ENCODE data around the gene OR2V1.
A peak's percentile ranks its signal among the peaks of the same experiment; 100 is the strongest.
"Not testable (repeated sequence)": the region's sequence is repeated elsewhere in the genome, so short reads cannot be mapped to it uniquely, and the experiment has no call there.

The OR2V1 gene

DNA sequence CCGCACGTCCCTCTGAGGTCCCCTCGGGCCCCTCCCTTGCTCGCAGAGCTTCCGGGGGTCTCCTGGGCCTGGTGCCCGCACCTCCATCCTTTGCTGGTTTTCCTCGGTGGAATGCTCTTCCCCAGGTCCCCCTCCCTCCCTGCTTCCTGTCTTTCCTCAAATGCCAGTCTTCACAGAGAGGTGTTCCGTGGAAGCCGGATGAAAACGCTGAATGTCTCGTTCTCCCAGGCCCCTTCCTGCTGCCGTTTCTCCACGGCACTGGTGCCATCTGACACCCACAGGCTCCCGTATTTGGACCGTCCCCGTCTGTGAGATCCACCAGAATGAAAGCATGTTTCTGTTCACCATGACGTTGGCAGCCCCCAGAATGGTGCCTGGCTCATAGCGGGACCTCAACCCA lies 4.1 kb downstream of the OR2V1 start:
- DNase-seq: no peak

DNA sequence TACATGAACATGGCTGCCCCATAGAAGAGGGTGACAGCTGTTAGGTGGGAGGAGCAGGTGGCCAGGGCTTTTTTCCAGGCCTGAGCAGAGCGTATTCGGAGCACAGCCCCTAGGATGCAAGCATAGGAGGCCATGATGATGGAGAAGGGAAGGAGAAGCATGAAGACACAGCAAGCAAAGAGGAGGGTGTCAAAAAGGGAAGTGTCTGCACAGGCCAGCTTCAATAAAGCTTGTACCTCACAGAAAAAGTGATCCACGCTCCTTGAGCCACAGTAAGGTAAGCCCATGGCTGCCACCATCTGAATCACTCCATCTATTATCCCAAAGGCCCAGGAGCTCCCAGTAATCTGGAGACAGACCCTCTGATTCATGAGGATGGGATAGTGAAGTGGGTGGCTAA lies 6.4 kb downstream of the OR2V1 start:
- no peak for DNase-seq

DNA sequence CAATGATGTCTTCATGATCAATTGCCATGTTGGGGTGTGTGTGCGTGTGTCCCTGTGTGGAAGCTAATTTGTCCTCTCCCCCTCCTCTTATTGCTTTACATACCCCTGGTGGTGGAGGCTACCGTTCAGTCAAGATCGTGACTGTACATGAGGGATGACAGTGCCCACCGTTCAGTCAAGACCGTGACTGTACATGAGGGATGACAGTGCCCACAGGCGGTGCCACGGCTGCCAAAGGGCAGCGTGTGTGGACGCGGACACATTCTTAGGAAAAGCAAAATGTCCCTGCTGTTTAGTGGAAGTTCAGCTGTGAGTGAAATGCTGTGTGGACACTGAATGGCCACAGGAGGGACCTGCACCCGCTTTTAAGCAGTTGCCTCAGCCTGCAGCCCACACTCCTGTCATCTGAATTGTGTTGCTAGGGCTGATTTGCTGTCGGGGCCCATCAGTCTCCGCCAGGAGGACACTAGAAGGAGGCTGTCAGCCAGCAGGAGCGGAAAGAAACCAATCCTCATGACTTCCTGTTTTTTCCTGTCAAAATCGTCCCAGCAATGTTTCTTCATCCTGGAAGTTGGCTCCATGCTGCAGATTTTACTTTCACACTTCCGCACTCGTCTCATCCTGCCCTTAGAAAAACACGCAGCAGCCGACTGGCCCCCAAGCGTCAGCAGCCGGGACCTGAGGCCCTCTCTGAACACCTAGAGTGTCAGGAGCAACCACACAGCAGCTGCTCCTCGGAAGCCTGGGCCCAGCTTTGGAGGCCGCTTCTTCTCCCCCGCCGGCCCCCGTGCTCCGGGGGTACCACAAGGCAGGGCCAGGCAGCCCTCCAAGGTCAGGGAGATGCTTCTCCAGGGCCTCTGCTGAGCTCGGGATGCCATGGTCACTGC lies 9.1 kb downstream of the OR2V1 start:
- DNase-seq: no peak

DNA sequence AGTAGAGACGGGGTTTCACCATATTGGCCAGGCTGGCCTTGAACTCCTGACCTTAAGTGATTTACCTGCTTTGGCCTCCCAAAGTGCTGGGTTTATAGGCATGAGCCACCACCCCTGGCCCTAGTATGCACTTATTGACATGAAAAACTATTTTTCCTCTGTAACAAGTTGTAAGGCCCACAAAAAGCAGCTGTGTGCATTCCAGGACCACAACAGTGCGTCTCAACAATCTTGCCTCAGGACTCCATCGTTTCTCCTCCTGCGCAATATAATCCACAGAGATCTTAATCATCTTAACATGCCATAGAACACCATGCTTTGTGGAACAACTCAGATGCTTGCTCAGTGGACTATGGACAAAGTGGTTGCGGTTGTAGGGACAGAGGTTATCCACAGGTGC lies 10.2 kb downstream of the OR2V1 start:
- no peak for DNase-seq

DNA sequence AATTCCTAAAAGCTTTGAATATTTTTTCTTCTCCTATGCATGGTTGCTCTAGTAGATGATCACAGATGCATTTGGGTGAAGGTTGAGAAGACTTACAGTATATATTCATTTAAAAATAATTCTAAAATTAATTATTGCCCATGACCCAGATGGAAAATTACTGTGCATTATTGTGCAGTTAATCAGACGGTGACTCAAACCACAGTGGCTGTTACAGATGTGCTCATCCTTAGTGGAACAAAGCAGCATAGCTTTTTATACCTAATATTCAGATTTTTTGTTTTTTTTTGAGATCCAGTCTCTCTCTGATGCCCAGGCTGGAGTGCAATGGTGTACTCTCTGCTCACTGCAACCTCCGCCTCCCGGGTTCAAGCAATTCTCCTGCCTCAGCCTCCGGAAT lies 10.7 kb downstream of the OR2V1 start:
- no peak for DNase-seq

DNA sequence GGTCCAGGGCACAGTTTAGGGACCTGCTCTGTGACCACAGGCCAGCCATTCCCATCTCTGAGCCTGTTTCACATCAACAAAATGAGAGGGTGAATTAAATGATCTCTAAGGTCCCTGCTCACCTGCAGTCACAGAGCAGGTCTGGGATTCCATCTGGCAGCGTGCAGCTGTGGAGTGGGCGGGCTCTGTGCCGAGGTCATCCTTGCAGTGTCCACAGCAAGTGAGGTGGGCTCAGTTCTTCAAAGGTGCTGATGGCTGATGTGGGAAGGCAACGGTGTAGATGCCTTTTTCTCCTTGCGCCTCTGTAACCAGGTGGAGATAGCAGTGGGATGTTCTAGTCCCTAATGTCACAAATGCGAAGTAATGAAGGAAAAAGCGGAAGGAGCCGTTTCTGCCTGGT lies 11.9 kb downstream of the OR2V1 start:
- DNase-seq: no peak

DNA sequence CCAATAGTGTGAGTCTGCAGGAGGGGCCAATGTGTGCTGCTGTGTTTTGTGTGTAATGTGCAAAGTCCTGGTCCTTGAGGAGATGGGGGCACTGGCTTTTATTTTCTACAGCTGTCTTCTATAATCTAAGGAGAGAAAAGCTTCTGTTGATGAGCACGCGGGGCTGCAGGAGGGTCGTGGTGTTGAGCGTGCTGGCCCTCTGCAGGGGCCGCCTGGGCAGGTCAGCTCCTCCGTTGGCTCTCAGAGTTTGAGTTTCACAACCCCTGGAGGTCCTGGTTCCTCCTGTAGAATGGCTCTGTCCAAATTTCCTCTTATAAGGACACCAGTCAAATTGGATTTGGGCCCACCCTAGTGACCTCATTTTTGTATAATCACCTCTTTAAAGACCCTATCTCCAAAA lies 12.6 kb downstream of the OR2V1 start:
- no peak for DNase-seq

DNA sequence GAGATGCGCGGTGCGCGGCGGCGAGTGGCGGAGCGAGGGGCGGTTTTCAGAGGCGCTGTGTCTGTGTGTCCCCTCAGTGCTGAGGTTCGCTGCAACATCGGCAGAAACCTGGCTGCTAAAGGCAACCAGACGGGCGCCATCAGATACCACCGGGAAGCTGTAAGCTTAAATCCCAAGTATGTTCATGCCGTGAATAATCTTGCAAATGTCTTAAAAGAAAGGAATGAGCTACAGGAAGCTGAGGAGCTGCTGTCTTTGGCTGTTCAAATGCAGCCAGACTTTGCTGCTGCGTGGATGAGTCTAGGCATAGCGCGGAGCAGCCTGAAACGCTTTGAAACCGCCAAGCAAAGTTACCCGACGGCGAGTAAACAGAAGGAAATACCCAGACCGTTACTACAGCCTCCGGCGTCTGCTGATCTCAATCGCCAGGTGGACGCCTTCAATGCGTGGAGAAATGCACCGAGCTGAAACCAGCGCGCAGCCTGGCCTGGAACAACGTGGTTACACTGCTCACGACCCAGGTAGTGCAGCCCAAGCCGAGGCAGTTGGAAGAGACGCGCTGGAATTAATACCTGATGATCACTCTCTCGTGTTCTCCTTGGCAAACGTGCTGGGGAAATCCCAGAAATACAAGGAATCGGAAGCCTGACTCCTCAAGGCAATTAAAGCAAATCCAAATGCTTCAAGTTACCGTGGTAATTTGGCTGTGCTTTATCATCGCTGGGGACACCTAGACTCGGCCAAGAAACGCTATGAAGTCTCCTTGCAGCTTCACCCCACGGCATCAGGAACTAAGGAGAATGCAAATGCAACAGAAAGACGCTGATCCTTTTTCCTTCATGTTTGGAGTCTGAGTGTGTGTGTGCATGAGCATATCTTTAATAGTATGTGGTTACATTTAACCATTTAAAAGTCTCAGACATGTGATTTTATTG lies 15.9 kb downstream of the OR2V1 start:
- no peak for DNase-seq

DNA sequence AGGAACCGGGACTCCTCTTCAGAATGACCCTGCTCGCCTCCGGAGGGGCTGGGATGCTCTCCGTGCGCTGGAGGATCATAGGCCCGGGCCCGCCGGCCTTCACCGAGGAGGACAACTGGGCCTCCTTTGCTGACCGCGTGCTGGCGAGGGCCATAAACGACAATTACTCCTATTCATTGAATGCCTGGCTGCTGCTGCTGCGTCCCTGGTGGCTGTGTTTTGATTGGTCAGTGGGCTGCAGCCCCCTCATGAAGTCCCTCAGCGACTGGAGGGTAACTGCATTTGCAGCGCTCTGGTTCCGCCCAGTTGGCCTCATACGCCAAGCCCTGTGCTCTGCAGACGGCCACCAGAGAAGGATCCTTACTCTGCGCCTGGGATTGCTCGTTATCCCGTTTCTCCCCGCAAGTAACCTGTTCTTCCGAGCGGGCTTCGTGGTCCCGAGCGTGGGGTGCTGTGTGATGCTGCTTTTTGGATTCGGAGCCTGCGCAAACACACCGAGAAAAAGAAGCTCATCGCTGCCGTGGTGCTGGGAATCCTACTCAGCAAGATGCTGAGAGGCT lies 16.6 kb downstream of the OR2V1 start:
- DNase-seq: no peak

DNA sequence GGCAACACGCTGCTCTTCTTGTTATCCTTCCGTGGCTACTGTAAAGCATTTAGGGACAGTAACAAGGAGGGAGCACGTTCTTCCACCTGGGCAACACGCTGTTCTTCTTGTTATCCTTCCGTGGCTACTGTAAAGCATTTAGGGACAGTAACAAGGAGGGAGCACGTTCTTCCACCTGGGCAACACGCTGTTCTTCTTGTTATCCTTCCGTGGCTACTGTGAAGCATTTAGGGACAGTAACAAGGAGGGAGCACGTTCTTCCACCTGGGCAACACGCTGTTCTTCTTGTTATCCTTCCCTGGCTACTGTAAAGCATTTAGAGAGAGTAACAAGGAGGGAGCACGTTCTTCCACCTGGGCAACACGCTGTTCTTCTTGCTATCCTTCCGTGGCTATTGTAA lies 17.4 kb downstream of the OR2V1 start:
- DNase-seq: not testable (repeated sequence)

DNA sequence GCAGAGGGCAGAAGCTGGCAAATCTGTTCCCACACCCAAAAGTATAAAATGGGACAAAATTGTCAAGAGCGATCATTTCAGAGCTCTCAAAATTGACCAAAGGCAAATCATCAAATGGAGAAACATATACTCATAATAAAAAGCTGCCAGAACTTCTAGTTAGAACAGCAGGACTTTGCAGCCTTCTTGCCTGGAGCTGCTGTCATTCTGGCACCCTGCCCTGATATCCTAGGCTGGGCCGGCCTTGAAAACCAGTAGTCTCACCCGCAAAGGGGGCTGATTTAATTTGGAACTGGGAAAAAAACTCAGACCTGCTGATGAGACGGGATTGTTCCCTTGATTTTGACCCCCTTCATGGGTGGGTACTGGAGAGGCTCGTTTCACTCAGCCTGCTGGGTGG lies 18.5 kb downstream of the OR2V1 start:
- no peak for DNase-seq

DNA sequence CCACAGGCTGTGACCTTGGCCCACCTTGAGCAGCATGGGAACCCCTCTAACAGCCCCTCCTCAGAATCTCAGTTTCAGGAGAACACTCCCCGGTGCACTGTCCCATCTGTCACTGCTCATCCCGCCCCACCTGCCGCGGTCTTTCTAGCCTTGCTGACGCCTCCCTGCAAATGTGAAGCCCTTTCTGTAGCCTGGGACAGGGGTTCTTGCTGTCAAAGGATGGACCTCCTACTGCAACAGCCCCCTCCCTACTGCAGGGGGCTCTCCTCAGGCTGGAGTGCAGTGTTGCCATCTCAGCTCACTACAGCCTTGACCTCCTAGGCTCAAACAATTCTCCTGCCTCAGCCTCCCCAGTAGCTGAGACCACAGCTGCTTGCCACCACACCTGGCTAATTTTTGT lies 20.0 kb downstream of the OR2V1 start:
- no peak for DNase-seq

DNA sequence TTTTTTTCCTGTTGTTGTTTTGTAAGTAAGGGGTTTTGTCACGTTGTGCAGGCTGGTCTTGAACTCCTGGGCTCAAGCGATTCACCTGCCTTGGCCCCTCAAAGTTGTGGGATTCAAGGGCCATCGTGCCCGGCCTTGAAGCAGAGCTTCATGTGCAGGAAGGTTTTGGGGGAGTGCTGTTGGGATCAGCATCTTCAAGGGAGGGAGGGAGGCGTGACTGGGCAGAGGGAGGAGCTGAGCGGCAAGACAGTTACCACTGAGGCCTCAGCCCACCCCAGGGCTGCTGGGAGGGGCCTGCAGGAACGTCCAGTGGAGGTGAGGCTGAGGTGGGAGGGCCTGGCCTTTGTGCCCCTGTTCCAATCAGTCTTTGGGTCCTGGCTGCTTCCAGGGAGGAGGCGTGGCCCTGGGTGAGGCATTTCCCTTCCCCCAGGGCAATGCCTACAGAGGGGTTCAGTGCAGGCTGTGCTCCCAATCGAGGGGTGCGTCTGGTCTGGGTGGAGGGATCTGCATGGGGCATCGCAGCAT lies 21.4 kb downstream of the OR2V1 start:
- no peak for DNase-seq

DNA sequence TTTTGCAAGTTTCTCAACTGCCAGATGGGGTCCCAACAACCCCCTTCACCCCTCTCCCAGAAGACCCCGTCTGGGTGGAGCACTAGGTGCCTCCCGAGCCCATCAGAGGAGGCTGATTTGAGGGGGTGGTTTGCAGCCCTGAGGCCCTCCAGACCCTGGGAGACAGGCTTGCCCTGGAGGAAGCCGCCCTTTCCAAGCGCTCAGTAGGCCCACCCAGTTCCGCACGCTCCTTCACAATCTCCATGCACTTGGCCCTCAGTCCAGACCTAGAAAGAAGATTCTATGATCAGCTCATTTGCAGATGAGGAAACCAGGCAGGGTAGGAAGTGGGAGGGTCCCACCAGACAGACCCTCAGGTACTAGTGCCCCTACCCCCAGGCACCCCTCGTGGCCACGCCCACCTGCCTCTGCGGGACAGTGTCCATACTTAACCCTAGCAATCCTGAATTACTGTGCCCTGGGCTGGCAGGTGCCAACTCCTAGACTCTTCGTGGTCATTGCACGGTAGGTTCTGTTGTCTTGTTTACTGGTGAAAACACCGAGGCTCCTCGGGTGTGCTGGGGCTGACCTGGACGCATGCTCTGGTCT lies 22.3 kb downstream of the OR2V1 start:
- DNase-seq: no peak

DNA sequence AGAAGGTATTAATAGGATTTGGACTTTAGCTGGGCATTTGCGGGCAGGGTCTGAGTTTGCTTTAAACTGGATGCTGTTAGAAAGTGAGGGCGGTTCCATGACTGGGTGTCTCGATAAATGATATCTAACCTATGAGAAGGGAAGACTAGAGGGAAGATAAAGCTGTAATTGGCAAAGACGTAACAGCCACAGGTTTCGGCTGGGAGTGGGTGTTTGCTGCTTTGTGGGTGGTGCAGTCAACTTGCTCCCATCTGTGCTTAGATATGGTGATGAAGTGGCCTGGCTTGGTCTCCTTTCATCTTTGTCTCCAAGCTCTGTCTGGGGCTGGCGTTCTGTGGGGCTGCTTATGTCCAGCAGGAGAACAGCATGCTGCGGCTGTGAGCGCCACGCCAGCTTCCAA lies 23.3 kb downstream of the OR2V1 start:
- DNase-seq: no peak

DNA sequence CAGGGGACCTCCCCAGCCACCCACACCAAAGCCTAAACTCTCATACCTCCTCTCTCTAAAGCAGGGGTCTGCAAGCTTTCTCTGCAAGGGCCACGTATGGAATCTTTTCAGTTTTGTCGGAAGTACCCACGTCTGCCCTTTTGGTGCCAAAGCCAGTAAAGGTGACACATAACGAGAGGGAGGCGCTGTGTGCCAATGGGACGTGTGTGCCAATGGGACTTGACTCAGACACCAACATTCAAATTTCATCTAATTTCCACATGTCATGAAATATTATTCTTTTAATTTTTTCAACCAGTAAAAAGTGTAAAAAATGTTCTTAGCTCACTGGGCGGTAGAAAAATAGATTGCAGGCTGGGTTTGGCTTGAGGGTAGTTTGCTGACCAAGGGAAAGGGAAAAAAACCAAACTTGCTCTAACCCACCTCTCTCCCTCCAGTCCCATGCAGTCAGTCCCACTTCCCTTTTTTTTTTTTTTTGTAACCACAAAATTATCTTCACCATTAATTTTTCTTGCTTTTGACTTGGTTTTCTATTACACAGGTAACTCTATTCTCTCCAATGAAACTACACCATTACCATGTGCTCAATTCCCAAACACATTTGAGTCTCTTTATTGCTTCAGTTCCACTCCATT lies 25.5 kb downstream of the OR2V1 start:
- peak; percentile 54 for DNase-seq

DNA sequence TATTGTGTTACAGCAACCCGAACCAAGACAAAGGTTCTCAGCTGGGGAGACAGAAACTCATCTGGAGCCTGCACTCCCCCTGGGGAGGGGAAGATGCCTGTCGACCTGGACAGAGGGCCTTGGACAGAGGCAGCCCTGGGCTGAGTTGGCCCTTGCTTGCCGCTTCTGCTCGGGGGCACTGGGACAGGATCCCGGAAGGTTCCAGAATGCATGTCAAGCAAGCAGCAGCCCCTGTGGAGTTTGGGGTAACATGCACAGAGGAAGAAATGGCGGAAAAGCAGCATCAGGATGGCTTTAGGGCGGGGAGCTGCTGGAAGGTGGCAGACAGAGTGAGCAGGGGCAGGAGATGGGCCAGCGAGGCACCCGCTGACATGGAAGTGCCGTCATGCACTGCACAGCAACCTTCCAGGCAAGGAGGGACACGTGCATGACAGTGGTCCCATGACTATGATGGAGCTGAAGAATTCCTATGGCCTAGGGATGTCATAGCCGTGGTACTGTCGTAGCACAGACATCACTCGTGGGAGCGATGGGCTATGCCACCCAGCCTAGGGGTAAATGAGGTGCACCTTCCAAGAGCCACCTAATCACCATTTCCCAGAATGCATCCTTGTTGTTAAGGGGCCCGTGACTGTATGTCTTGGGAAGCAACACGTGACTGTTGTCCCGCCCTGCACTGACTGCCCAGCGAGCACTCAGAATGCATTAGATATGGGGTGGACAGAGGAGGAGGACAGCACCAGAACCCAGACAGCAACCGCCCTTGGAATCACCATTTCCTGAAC lies 26.2 kb downstream of the OR2V1 start:
- DNase-seq: peak; percentile 52

DNA sequence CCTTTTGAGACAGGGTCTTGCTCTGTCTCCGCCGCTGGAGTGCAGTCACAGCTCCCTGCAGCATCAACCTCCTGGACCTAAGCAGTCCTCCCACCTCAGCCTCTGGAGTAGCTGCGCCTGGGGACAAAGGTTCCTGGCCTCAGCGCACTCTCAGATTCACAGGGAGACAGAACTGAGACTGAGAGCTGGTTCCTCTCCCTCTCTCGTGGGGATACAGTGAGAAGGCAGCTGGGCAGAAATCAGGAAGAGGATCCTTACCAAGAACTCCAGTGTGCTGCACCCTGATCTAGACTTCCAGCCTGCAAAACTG lies 26.8 kb downstream of the OR2V1 start:
- DNase-seq: peak; percentile 56

DNA sequence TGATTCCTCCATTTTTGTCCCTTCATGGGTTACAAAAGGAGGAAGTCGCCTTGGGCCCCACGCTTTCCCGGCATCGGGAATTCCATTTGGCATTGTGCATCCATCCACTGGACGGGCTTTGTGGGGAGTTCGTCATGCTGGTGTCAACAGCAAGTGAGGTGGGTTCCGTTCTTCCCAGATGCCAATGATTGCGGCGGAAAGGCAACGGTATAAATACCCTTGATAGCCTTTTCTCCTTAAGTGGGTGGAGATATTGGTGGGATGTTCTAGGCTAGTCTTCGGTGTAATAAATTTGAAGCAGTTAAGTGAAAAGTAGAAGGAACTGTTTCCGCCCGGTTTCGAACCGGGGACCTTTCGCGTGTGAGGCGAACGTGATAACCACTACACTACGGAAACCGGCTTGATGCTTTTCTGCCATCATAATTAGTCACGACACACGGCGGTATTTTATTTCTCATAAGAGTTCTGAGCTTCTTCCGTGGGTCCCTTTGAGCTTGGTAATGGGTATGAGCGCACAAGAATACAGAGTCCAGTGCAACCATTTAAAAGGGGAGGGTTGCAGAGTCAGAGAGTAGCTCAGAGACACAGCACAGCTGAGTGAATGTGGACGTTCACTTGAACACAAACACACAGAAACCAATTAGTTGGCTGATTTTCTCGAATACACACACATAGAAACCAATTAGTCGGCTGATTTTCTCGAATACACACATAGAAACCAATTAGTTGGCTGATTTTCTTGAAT lies 28.9 kb downstream of the OR2V1 start:
- DNase-seq: not testable (repeated sequence)

DNA sequence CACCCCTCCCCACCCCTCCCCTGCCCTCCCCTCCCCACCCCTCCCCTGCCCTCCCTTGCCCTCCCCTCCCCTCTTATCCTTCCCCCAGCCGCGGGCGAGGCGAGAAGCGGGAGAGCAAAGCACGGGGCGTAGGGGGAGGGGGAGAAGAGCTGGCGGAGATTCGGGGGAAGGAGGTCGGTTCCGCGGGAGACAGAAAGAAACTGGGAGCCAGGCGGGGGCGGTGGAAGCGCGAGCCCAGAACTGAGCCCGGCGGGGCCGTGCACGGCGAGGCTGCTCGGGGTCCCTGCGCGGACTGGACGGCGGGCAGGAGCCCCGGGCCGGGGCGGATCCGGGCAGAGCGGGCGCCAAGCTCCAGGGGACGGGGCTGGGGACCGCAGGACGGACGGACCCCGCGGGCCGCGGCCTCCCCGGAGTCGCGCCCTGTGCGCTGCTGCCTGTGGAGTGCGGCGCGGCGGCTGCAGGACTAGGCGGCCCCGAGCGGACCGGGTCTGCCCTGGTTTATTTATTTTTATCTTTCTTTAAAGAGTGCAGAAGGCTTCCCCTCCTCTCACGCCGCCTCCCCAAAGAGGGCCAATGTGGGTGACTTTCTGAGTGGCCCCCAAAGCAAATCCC lies 29.8 kb downstream of the OR2V1 start:
- DNase-seq: not testable (repeated sequence)
